Activated CD4-positive, alpha-beta T cell treated with anti-CD3 and anti-CD28 coated beads for 4 hours (primary cell): Measurements from ENCODE around the gene OVCH2.
"Not testable (repeated sequence)": the region's sequence is repeated elsewhere in the genome, so short reads cannot be mapped to it uniquely, and the experiment has no call there.

Experiments
- DNase-seq, 2 donors: peaks; one replicate each; pipeline ENCODE4 v3.0.0-alpha.2; 2020

OVCH2 gene

DNA sequence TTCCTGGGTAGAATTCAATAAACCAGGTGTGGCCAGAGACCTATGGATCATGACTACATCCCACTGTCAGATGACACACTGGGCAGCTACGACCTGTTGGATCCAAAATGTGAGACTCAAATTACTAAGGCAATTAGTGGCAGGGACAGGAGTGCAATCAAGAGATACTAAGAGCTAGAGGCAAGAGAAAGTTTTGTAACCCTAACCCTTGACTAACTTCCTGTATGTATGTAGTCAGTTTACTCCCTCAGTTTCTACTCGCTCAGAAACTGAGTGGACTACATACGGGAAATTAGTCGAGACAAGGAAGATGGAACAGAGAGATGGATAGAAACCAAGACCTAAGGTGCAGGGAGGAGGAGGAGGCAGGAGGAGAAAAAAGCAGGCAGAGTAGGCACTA, 35.6 kb downstream of the OVCH2 start:
- DNase-seq, result no peak

DNA sequence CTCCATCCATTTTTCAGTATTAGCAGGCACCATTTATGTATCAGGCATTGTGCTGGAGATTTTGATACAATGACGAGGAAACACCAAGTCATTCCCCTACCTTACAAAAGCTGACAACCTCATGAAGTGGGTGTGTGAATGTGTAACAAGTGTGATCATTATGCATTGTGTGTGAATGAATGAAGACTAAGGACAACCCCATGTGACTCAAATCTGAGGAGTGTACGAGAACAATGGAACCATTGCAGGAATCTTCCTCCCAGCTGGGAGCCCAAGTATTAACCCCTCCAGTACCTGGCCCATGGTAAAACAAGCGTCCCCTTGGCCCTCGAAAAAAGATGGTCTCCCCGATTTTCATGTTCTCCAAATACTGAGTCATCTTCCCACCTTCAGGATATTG, 37.4 kb downstream of the OVCH2 start:
- no peak for DNase-seq

DNA sequence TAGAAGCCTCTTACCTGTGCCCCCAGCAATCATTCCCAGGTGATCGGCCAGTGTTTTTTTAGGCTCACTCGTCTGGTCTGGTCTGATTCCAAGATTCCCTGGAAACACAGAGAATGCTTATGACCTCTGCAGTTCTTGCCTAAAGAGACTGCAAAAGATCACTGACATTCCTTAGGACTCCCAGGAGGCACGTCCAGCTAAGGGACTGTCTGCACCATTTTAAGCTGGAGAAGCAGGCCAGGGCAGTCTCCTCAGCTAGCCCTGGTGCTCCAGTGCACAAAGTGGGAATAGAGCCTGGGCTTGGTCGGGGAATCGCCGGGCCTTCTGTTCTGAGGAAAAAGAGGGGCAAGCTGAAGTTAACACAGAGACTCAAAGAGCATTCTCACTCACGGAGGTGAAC, 37.8 kb downstream of the OVCH2 start:
- DNase-seq, result no peak

DNA sequence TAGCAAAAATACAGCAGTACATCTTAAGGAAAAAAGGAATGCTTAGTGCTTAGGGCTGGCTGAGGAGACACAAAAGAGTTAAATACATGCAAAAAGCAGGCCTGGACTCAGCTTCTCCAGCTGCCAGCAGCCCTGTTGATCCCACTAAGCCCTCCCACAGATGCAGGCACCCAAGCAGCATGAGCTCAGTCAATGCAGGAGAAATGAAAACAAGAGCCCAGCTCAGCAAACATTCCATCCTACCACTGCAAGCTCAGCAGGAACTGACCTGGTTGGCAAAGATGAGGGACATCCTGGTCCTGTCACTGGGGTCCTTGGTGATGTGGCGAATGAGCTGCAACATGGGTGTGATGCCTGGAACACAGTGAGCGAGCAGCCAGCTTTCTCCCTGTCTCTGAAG, 38.8 kb downstream of the OVCH2 start:
- no peak for DNase-seq

DNA sequence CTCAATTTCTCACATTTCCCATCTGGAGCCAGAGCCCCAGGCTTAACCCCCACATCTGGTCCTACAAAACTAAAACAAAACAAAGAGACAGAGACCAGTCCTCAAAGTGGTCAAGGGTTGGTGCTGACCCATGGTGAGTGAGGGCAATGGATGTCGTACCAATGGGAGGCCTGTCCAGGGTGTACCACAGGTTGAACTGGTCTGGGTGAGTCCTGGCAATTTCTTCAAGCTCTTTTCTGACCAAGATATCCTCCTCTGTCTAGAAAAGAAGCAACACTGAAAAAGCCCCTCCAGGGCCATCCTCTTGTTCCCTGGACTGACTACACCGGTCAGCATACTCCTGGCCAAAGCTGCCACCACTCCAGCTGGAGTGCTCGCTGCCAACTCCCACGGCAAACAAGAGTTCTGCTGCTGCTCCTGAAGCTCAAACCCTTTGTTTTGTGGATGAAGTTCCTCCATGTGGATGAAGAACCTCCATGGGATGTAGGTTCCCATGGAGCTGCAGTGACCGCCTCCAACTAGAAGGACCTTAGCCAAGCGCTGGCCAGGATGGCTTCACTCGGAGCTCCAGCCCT, 39.9 kb downstream of the OVCH2 start:
- no peak for DNase-seq

DNA sequence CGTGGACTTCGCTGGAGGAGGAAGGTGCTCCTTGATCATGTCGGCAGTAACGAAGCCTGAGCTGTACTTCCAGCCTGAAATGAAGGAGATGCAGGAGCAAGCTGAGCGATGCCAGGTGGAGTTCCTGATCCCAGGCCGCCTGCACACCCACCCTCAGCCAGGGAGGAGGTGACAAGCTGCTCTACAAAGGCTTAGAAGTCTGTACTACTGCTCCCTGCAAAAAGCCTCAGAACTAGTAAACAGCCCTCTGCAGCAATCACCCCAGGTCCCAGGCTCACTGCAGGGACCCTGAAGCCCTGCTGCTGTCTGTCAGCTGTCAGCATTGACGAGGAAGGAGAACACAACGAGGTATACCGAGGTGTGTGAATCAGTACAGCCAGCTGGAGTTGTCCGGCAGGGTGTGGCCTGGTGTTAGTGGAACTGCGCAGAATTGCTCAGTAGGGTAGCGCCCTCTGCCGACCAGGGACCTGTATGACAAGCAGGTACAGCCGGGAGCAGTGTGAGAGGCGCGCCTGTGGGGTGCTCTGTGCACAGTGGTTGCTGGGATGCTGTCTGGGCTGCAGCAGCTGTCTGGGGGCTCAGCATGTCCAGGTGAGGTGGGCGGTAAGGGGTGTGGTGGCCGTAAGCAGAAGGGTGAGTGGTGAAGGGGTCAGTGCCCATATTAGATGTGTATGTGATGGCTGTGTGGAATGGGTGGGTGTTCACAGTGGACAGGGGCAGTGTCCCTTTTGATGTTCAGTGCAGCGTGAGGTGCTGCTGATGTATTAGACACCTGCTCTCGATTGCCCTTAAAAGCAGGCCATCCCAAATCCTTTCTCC, 40.6 kb downstream of the OVCH2 start:
- peak; percentile 47 to 49 for DNase-seq

DNA sequence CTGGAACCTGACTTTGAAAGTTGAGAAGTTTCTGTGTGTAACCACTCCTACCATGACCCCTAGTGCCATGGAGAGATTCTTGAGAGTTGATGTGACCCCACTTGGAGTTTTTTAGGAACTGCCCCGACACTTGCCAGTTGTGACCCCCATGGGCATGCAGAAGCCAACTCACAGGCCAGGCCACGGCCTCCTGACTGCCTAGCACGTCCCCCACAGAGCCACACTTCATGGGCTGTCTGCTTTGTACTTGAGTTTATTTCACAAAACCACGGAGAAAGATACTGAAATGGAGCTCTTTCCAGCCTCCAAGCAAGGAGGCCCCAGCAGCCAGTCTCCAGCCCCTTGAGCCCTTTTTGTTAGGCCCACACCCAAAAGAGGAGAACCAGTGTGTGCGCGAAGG, 41.4 kb downstream of the OVCH2 start:
- no peak for DNase-seq

DNA sequence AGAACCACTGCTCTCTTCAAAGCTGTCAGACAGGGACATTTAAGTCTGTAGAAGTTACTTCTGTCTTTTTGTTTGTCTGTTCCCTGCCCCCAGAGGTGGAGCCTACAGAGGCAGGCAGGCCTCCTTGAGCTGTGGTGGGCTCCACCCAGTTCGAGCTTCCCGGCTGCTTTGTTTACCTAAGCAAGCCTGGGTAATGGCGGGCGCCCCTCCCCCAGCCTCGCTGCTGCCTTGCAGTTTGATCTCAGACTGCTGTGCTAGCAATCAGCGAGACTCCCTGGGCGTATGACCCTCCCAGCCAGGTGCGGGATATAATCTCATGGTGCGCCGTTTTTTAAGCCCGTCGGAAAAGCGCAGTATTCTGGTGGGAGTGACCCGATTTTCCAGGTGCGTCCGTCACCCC, 42.7 kb downstream of the OVCH2 start:
- not testable (repeated sequence) for DNase-seq

DNA sequence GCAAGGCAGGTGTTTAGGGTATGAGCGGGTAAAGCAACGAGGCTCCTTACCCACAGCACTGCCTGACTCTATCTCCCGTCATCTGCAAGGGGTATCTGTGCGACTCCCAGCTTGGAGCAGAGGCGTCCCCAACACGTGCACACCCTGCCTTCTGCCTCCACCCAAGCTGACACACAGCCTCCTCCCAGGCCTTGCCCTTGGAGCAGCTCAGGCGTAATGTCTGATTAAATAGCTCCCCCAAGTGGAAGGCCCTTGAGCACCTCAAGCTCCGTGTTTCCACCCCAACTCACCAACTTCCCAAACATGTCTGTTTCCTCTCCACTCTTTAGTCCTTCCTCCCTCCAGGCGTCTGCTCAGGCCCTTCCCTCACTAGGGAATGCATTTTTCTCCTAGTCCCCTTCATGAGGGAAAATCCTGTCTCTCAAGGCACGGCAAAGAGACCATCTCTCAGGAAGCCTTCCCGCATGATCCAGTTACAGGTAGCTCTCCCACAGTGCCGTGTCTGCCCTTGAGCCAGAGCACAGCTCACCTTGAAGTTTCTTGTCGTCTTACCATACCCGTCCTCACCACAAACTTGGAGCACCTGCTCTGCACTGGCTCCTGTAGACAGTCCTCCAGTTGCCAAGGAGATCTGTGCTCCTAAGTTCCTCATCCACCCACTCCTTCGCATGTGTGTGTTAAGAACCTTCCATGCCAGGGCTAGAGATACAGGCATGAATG, 48.8 kb downstream of the OVCH2 start:
- no peak for DNase-seq

DNA sequence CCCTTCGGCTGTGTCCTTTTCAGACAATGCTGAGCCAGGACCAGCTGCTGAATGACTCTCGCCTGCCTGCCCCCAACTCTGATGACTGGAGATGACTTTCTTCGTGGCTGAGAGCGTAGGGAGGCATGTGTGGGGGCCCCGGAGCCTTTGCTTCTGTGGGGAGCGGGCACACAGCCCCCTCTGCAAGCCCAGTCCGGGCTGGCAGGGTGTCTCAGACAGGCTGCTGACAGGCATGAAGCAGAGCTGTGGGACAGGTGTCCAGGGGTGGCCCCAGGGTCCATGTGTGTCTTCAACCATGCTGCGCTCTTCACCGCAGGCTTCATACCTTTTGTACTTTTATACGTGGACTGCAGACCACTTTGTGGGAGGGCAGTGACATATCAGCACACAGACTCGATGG, 49.6 kb downstream of the OVCH2 start:
- DNase-seq, result no peak

DNA sequence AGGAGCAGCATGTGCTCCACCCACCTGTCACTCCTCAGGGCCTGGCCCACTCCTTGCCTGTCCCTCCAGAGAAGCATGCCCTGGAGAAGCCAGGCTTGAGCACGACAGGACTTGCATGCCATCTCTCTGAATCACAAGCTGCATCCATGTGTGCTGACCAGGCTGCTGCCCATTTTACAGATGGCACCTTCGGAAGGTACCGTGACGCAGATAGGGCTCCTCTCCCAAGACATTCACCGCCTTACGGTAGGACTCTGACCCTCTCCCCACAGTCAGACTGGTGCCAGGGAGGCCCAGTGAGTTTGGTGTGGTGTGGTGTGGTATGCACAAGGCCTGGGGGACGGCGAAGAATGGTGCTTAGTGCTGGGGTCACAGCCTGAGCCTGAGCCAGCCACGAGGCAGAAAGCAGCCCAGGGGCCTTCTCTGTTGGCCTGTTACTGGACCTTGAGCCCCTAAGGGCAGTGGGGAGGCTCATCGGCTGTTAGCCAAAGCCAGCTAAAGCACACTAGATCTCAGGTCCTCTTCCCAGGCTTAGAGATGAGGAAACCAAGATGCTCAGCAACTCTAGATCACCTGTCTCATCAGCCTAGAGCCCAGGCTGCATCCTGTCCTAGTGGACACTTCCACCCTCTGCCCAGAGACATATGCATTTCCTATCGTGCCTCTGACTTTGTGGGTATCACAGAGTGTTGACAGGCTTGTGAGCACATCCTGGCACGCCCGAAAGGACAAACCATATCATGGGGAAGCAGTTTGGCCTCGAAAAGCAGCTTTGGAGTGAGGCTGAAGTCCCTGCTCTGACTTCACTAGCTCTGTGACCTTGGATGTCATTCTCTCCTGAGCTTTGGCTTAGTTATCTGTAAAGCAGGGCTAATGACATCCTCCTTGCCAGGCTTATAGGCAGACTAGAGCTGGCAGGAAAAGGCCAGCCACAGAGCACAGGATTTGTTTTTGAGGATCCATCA, 50.7 kb downstream of the OVCH2 start:
- DNase-seq, result no peak

DNA sequence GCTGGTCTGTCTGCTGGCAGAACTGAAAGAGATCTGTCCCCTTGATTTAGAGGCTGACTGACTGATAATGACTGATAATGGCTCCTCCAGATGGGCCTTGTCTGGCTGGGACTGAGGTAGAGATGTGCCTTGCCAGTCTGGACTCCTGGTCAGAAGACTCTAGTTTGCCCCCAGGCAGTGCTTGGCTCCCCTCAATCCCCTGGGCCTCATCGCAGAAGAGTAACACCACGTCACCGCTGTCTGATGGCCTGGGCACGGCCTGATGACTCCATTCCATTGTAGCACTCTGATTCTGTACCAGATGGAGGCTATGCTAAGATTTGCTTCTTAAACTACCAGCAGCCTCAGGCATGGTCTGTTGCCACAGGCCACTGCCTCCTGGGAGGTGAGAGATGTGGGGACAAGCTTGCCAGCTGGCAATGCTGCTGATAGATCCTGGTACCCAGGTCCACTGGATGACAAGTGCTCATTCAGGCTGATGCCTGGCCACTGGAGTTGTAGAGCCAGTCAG, 52.0 kb downstream of the OVCH2 start:
- DNase-seq, result no peak

DNA sequence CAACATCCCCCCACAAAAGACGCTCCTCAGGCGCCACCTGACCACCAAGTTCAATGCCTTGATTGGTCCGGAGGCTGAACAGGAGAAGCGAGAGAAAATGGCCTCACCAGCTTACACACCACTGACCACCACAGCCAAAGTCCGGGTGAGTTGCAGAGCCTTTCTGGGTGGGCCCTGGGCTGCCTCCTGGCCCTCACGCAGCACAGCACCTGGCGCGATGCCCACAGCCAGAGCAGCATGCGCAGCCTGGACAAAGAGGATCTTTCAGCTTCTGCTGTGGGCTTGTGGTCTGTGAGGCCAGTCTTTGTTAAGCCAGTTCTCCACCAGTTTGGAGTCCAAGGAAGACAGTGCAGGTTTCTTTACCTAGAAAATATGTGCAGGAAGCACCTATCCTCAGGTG, 54.6 kb downstream of the OVCH2 start:
- DNase-seq, result no peak

DNA sequence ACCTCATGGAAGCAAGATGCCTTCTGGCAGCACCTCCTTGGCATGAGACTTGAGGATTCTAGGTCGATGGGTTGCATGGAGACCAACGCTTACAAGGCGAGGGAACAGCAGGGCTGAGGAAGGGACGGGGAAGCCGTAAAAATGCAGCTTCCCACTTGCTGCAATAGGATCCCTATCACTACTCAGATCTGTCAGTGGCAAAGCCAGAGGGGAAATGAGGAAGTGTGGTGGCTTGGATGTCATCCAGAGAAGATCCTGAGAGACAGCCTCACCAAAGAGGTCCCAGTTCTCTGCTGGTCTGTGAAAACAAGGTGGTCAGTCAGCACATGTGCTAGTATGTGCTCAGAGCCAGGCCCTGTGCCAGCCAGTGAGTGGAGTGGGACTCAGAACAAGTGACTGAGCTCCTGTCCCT, 55.1 kb downstream of the OVCH2 start:
- no peak for DNase-seq

DNA sequence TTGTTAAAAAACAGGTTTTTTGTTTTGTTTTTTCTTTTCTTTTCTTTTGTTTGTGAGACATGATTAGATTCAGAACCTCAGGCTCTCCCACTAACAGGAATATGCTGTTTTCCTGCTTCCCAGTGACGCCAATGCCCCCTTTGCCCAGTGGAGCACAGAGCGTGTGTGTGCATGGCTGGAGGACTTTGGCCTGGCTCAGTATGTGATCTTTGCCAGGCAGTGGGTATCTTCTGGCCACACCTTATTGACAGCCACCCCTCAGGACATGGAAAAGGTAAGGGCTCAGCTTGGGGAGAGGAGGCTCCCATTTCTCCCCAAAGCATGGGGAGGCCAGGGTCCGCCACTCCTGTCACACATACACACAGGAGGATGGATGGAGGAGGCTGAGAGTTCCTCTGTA, 58.0 kb downstream of the OVCH2 start:
- no peak for DNase-seq

DNA sequence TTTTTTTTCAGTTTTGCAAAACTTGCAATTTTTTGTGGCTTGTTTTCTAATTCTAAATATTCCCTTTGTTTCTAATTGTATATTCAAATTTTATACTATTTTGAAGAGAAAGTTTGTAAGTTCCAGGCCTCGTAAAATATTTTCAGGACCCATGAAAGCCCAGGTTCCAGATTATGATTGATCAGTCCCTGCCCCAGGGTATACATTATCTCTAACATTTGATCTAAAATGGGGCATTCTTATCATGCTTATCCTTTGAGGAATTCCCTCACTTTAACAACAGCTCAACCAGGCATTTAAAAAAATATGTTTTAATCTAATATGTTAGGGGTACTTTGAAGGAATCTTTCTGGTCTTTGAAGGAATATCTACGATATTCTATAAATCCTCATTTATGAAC, 59.4 kb downstream of the OVCH2 start:
- no peak for DNase-seq

DNA sequence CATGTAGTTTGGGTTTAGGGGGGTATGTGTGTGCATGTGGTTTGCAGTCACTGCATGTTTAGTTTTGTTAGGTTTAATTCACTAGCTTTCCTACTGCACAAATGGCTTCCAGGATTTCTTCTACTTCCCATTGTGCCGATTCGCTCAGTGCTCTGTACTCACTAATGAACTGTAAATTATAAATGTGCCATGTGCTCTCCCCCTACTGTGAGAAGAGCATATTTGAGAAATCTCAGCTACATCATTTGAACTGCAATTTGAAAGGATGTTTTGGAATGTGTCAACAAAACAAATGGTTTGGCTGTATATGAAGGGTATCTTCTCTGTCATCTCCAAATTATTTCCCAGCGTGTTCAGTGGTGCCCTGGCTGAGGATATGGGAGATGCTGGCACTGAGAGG, 61.1 kb downstream of the OVCH2 start:
- DNase-seq, result no peak

DNA sequence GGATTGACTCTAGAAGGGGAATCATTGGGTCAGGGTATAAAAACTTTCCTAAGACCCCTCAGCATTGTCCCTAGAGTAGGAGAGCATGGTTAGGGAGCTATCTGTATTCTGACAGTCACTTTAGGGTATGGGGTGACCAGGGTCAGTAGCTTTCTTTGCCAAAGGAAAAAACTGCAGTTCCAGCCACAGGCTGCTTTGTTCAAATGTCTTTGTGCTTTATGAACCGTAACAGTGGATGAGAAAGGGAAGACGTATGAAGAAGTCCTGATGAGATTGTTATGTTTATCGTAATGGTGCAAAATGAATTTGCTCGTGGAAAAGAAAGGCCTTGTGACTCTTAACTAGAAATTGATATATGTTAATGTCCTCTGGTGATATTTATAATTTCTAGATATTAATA, 63.0 kb downstream of the OVCH2 start:
- no peak for DNase-seq

DNA sequence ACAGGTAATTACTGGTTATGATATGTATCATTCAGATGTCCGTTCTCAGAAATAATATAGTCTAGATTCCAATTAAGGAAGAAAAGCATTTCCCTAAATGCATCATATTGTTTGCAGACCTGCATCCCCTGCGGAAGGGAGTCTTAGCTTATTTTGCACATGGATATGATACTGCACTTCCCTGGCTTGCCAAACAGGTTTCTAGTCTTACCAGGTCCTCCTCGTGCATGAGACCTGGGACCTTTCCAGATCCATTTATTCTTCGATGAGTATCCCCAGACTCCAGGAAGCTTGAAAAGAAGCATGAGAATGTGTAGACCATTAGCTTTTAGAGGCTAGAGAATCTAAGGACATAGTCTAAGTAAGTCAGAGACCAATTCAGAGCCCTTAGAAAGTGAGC, 63.5 kb downstream of the OVCH2 start:
- DNase-seq, result no peak

DNA sequence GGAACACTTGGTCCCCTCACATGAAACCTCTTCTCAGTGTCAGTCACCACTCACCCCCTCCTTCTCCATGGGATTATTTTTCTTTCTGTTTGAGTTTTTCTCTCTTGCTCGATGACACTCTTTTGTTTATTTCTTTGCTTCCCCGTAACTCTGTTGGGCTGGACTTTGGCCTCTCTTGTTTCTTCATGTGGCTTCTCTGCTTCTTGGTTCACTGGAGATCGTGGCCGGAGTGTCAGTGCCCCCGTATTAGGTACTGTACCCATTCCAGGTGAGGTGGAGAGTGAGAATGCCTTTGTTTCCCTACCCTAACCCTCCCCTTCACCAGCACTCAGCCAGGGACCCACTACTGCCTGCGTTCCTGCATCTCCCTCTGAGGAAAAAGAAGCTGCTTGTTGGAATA, 65.5 kb downstream of the OVCH2 start:
- no peak for DNase-seq

DNA sequence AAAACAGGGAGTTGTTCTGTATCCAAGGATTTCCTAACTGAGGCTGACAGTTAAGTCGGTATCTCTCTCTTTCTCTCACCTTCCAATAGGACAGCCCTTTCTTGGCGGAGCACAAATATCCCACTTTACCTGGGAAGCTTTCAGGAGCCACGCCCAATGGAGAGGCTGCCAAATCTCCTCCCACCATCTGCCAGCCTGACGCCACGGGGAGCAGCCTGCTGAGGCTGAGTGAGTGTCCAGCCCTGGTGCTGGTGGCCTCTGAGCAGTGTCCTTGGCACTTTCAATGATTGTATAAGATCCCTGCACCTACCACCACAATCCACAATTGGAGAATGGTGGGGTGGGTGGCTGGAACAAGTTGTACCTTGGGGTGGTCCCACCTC, 66.6 kb downstream of the OVCH2 start:
- no peak for DNase-seq
